SH-SY5Y (cell line): ENCODE data around the gene SLC13A2.

ENCODE experiments used
- GATA2 ChIP-seq: IDR thresholded peaks from 2 replicates; pipeline ENCODE4 v1.6.1; 2011; ENCODE audit warnings: mild to moderate bottlenecking, low read depth, low read length
- GATA3 ChIP-seq: IDR thresholded peaks from 2 replicates; pipeline ENCODE4 v1.6.1; 2011; ENCODE audit warnings: low read depth, mild to moderate bottlenecking, low read length, moderate library complexity

SLC13A2 gene

DNA sequence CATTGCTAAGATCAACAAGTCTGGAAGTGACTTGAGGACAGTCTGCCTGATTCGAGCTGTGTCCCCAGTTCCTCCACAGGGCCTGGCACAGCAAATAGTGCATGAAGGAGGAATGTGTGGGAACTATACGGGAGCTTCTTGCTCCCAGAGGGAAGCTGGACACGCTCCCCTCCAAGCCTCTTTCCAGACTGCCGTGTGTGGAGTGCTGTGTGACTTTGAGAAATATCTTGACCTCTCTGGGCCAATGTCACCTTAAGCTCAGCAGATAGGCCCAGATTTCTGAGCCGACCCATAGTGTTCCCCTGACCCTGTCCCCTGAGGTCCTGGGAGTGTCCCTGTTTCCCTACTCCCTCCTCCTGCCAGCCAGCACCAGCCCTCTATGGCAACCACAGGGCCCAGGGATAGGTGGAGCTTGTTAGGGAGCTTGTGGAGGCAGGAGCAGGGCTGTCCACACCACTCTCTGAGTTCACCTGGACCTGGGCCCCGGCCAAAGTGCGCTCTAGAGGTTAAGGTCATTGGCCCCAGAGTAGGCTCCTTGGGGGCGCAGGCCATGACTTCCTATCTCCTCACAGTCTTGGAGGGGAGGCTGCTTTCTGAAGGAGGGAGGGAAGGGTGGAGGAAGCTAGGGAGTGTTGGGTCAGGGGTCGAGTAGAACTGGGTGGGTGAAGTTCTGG lies 26.4 kb downstream of the SLC13A2 start:
- TF ChIP-seq GATA2: no peak
- no peak for TF ChIP-seq GATA3

GRCh38 chr17:28500712-28501379 lies 27.4 kb downstream of the SLC13A2 start:
- no peak for TF ChIP-seq GATA3
- TF ChIP-seq GATA2: no peak

- TF ChIP-seq GATA2 (no peak), GATA3 (no peak)
These were observed 28.2 kb downstream of the SLC13A2 start for GRCh38 chr17:28501421-28502284.

DNA sequence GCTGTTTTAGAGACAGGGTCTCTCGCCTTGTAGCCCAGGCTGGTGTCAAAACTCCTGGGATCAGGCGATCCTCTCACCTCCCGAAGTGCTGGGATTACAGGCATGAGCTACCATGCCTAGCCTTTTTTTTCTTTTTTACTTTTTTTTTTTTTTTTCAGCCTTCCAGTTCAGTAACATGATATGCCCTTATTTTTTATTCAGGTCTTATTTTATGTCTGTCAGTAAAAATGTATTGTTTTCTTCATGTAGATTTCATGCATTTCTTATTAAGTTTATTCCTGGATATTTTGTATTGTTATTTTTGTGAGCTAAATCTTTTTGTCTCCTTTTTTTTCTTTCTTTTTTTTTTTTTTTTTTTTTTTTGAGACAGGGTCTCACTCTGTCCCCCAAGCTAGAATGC lies 30.0 kb downstream of the SLC13A2 start:
- TF ChIP-seq GATA3 (no peak), GATA2 (no peak)

DNA sequence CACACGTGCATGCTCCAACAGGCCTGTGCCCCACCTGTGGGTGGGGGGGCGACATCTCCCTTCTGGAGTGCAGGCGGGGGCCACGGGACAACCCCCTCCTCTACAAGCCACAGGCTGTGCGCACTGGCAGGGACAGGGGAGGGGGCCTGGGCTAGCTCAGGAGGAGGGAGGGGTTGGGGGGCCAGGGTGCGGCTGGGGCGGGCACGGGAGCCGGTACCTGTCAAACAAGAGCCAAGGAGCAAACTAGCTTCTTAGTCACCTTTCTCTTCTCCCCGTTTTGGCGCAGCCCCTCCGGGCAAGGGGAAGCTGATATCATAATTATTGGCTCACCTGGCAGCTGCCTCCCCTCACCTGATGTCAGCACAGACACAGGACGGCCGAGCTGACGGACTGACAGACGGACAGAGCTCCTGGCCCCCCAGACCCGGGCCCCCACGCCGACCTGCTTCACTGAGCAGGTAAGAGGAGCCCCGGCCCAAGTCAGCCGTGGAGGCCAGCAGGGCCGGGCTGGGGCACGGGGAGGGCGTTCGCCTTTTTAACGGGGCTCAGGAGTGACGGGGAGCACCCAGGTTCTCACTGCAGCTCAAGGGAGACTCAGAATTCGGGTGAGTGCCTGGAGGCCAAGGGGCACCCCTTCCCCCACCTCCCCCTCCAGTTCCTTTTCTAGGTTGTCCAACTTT lies 32.7 kb downstream of the SLC13A2 start, which contains the start of gene FOXN1:
Gene FOXN1, plus strand, starts transcription at position 363 of the 680 bp plus-strand sequence. CDS start 17,622 bp downstream, outside the sequence.
- TF ChIP-seq GATA2 (no peak), GATA3 (no peak)

DNA sequence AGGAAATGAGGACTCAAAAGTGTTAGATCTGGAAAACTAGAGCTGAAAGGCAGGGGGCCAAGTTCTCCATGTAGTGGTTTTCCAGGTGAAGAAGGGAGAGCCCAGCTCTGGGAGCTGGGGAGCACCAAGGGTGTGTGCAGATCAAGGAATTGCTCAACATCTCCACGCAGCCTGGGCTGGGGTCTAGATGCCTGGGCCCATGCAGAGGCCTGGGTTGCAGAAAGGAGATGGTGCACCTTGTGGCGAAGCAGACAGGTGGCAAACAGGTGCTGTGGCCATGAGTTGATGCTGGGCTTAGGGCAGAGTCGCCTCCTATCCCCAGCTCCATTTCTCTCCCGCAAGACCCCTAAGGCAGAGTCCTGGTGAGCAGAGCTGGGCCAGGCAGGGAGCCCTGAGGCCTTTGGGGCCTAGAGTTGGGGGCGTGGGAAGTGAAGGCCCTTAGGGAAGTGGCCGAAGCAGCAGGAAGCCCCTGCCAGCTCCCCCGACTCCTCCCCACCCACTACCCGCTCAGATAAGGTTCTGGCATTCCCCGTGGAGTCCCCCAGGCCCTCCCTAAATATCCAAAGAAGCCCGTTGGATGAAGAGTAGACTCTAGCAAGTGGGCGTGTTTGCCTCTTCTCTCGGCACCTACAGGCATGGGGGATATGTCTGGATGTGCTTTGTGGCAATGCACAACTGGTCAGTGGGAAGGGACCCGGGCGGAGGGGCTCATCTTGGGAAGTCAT lies 33.5 kb downstream of the SLC13A2 start:
- TF ChIP-seq GATA3: no peak
- no peak for TF ChIP-seq GATA2

DNA sequence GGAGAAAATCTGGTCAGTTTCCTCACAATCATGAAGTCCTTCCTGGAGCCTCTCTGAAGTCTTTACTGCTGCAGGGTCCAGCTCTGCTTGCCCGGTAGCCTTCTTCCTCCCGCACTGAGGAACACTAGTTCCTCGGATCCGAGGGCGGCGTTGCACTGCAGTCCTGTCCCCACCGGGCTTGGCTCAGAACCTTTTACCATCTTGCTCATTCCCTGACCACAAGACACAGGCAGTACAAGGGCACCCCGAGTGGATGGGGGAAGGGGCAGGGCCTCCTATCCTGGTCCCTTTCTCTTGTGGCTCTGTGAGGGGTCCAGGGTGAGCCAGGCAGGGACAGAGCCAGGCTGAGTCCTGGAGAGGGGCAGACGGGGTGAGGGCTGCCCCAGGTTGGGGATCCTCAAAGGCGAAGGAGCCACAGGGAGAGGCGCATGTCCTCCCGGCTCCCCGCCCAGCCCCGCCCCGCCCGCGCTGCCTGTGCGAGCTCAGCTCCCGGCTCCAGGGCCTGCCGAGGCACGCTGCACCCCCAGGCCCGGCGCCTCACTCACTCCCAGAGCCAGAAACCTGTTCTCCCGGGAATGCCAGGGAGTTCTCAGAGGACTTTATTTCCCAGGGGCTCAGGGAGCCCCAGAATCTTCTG lies 34.2 kb downstream of the SLC13A2 start:
- TF ChIP-seq GATA3 (no peak), GATA2 (no peak)

- TF ChIP-seq GATA2 (no peak), GATA3 (no peak)
These were observed 34.8 kb downstream of the SLC13A2 start for GRCh38 chr17:28508211-28508724.

GRCh38 chr17:28509789-28510188 lies 36.3 kb downstream of the SLC13A2 start:
- no peak for TF ChIP-seq GATA2
- TF ChIP-seq GATA3: no peak

DNA sequence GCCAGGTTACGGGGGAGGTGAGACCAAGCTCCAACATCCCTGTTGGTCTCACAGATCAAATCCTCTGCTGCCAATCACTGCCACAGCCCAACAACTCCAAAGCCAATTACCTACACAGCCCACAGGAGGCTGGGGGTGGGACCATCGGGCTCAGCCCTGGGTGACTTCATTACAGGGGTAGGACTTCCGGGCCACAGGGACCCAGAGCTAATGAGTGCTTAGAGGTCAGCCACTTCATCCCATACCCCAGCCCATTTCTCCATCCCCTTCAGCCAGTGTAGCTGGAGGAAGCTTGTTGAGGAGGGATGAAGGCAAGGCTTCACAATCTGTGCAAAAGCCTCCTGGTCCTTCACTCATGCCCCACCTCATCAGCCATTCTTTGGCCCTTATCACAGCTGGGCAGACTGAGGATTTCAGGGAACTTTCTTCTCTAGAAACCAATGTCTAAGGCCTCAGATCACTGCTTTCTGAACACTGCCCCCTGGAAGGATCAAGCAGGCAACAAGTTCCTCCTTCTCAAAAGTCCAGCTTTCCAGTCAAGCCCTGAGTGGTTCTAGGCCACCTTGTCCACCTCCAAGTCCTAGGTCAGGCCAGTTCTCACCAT lies 38.5 kb downstream of the SLC13A2 start:
- TF ChIP-seq GATA3 (no peak), GATA2 (no peak)

- no peak for TF ChIP-seq GATA2
- TF ChIP-seq GATA3: no peak
These were observed 40.0 kb downstream of the SLC13A2 start for GRCh38 chr17:28513476-28513875.

DNA sequence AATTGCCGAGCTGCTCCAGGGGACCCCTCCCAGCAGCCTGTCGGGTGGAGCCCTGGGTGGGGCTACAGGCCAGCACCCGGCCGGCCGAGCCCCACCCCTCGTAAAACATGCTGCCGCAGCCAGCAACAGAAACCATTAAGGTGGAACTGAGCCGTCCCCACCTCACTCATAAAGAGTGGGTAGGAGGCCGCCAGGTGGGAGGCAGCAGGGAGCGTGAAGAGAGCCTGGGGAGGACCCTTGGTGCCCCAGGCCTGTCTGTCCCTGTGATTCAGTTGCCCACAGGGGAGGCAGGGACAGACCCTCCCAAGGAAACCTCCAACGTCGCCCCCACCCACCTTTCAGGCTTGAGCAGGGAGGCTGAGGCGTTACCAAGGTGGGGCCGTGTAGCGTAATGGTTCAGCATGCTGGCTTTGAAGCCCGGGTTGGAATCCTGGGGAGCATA lies 41.1 kb downstream of the SLC13A2 start:
- no peak for TF ChIP-seq GATA3
- TF ChIP-seq GATA2: no peak
